HepG2 (cell line): Measurements from ENCODE around the gene CCDC83. TPM values are rescaled to one million over a fixed set of nuclear protein-coding genes. Genes with fewer than 3 reads are reported as not detected.

ENCODE experiments used
- ATAC-seq: fragments of 200-7000 bp; cut with Tn5 transposase; 3 replicates; pipeline ENCODE4 v1.9.1; 2020; ENCODE audit warnings: mild to moderate bottlenecking, moderate library complexity
- BruUV-seq: library from RNA; stranded (reverse); fragments of 400-500 nt; replicated peaks from 2 replicates; lab custom pipeline; 2021; lab: Mats Ljungman, UMichigan
- CTCF ChIA-PET: fragments of 300-600 bp; formaldehyde crosslinking; extraction: SDS; loops from one replicate; lab custom pipeline; 2021; ENCODE audit warnings: low total read pairs, inconsistent platforms, low intra/inter-chr PET ratio; lab: Yijun Ruan, JAX
- POLR2A ChIA-PET: fragments of 350-600 bp; sonication (Branson Sonifier 250); formaldehyde crosslinking; loops from one replicate; lab custom pipeline; 2020; ENCODE audit warnings: antibody characterized with exemption, inconsistent platforms; lab: Yijun Ruan, JAX
- DNase-seq: peaks from one replicate; pipeline ENCODE4 v3.0.0-alpha.2; 2015; ENCODE audit warnings: low spot score
- FAIRE-seq: peaks from 3 replicates; lab custom pipeline; 2011; peaks lifted over from hg19 to GRCh38; lab: Jason Lieb, UNC
- H2AFZ ChIP-seq: one replicate; pipeline ENCODE4 v1.6.1; 2011; ENCODE audit warnings: low read length, inconsistent platforms
- H3K27ac ChIP-seq: fragments of 300-600 bp; 3 replicates; pipeline ENCODE4 v1.8.0; 2011; ENCODE audit warnings: mixed run types, mild to moderate bottlenecking, mixed read lengths, low read length, inconsistent platforms; ENCODE audit not compliant: insufficient read depth; ENCODE audit errors: extremely low read length
- H3K27me3 ChIP-seq, 2 experiments: fragments of 200-600 bp in 1 of 2; 2 replicates in 1 of 2; 3 replicates in 1 of 2; pipeline versions ENCODE4 v1.6.0 to v1.8.0; 2011; ENCODE audit warnings: low read length in 2 of 2, mild to moderate bottlenecking in 2 of 2, moderate library complexity in 2 of 2, inconsistent platforms in 1 of 2; ENCODE audit not compliant: insufficient read depth in 2 of 2, control insufficient read depth in 1 of 2
- H3K36me3 ChIP-seq, 2 experiments: fragments of 200-600 bp in 1 of 2; replicated peaks in 1 of 2; 2 replicates in 1 of 2; 3 replicates in 1 of 2; pipeline versions ENCODE4 v1.5.1 to v1.8.0; 2011; ENCODE audit warnings: low read length in 2 of 2, inconsistent platforms in 1 of 2; ENCODE audit not compliant: insufficient read depth in 2 of 2, control insufficient read depth in 1 of 2
- H3K4me1 ChIP-seq: 2 replicates; pipeline ENCODE4 v1.5.1; 2012; ENCODE audit warnings: low read length, inconsistent platforms; ENCODE audit not compliant: insufficient read depth
- H3K4me2 ChIP-seq: 2 replicates; pipeline ENCODE4 v1.6.0; 2011; ENCODE audit warnings: low read depth, low read length, inconsistent platforms
- H3K4me3 ChIP-seq, 3 experiments: fragments of 200-600 bp in 1 of 3; sonication (generic), shearing (Covaris generic) in 1 of 3; replicated peaks in 1 of 3; 2 replicates each; pipeline ENCODE4 v1.5.1; 2011 to 2016; ENCODE audit warnings: low read length in 3 of 3, inconsistent platforms in 2 of 3, low read depth in 2 of 3, mild to moderate bottlenecking in 2 of 3, control low read depth in 1 of 3, mixed read lengths in 1 of 3; ENCODE audit not compliant: insufficient read depth in 1 of 3
- H3K79me2 ChIP-seq: one replicate; pipeline ENCODE4 v1.6.1; 2011; ENCODE audit warnings: low read length, inconsistent platforms; ENCODE audit not compliant: insufficient read depth
- H3K9ac ChIP-seq: 2 replicates; pipeline ENCODE4 v1.6.0; 2011; ENCODE audit warnings: mild to moderate bottlenecking, low read depth, low read length, inconsistent platforms; ENCODE audit not compliant: insufficient read depth
- H3K9me3 ChIP-seq: 2 replicates; pipeline ENCODE4 v1.5.1; 2012; ENCODE audit warnings: mild to moderate bottlenecking, low read length
- H4K20me1 ChIP-seq: 2 replicates; pipeline ENCODE4 v1.6.0; 2011; ENCODE audit warnings: inconsistent platforms, mild to moderate bottlenecking, low read length, moderate library complexity; ENCODE audit not compliant: insufficient read depth
- AGO2 ChIP-seq: fragments of 200-400 bp; formaldehyde crosslinking; optimal IDR thresholded peaks from 2 replicates; pipeline ENCODE3; 2017; ENCODE audit warnings: mild to moderate bottlenecking, low read depth, low read length, moderate library complexity
- CBX1 ChIP-seq: IDR thresholded peaks from one replicate; pipeline ENCODE4 v1.6.1; 2016; ENCODE audit warnings: antibody characterized with exemption, low read depth
- CENPT ChIP-seq: sonication (generic); formaldehyde crosslinking; IDR thresholded peaks from 2 replicates; pipeline ENCODE4 v1.8.0; 2022; ENCODE audit warnings: low read depth, mild to moderate bottlenecking, moderate library complexity, missing genetic modification reagents
- ETV6 ChIP-seq: sonication (generic); formaldehyde crosslinking; conservative IDR thresholded peaks from 2 replicates; pipeline ENCODE4 v1.4.0; 2020; ENCODE audit warnings: missing genetic modification reagents
- FOXO4 ChIP-seq: sonication (generic); formaldehyde crosslinking; conservative IDR thresholded peaks from 2 replicates; pipeline ENCODE4 v1.8.1; 2023; ENCODE audit warnings: missing genetic modification reagents
- GFI1 ChIP-seq: sonication (generic); formaldehyde crosslinking; IDR thresholded peaks from 2 replicates; pipeline ENCODE4 v1.5.0; 2020; ENCODE audit warnings: missing genetic modification reagents, mild to moderate bottlenecking, borderline replicate concordance
- GLMP ChIP-seq: sonication (generic); formaldehyde crosslinking; IDR thresholded peaks from 2 replicates; pipeline ENCODE4 v1.9.0; 2021; ENCODE audit warnings: missing genetic modification reagents, mild to moderate bottlenecking, borderline replicate concordance
- HNRNPLL ChIP-seq: fragments of 200-400 bp; formaldehyde crosslinking; IDR thresholded peaks from 2 replicates; pipeline ENCODE4 v1.6.1; 2017; ENCODE audit warnings: mild to moderate bottlenecking, low read depth, low read length; ENCODE audit not compliant: poor library complexity, severe bottlenecking
- KDM5A ChIP-seq: fragments of 200-600 bp; sonication (generic); IDR thresholded peaks from 2 replicates; pipeline ENCODE4 v1.7.0; 2018; ENCODE audit warnings: antibody characterized with exemption, mild to moderate bottlenecking, low read length, borderline replicate concordance
- MAFF ChIP-seq: IDR thresholded peaks from 2 replicates; pipeline ENCODE4 v1.6.1; 2011; ENCODE audit warnings: low read depth, low read length, improper control_type of control experiment
- MEIS1 ChIP-seq: sonication (generic); formaldehyde crosslinking; IDR thresholded peaks from 2 replicates; pipeline ENCODE4 v1.9.0; 2021; ENCODE audit warnings: mild to moderate bottlenecking, missing genetic modification reagents, moderate library complexity, borderline replicate concordance
- SCMH1 ChIP-seq: sonication (generic); formaldehyde crosslinking; IDR thresholded peaks from 2 replicates; pipeline ENCODE4 v1.9.0; 2021; ENCODE audit warnings: missing genetic modification reagents, mild to moderate bottlenecking, borderline replicate concordance
- TAF15 ChIP-seq: fragments of 200-400 bp; formaldehyde crosslinking; IDR thresholded peaks from one replicate; pipeline ENCODE4 v1.6.1; 2018; ENCODE audit warnings: mild to moderate bottlenecking, low read depth, low read length; ENCODE audit not compliant: poor library complexity, severe bottlenecking
- ZFP62 ChIP-seq: sonication (generic); formaldehyde crosslinking; IDR thresholded peaks from 2 replicates; pipeline ENCODE4 v1.4.0; 2020; ENCODE audit warnings: missing genetic modification reagents
- ZNF138 ChIP-seq: sonication (generic); formaldehyde crosslinking; IDR thresholded peaks from 2 replicates; pipeline ENCODE4 v1.5.0; 2020; ENCODE audit warnings: mild to moderate bottlenecking, low read depth, missing genetic modification reagents
- ZNF317 ChIP-seq: sonication (generic); formaldehyde crosslinking; IDR thresholded peaks from 2 replicates; pipeline ENCODE4 v1.5.0; 2020; ENCODE audit warnings: mild to moderate bottlenecking, missing genetic modification reagents
- ZNF329 ChIP-seq: sonication (generic); formaldehyde crosslinking; IDR thresholded peaks from 2 replicates; pipeline ENCODE4 v1.9.0; 2021; ENCODE audit warnings: low read depth, mild to moderate bottlenecking, missing genetic modification reagents
- ZNF460 ChIP-seq: sonication (generic); formaldehyde crosslinking; IDR thresholded peaks from 2 replicates; pipeline ENCODE4 v1.5.1; 2020; ENCODE audit warnings: missing genetic modification reagents, mild to moderate bottlenecking, borderline replicate concordance
- ZNF780A ChIP-seq: sonication (generic); formaldehyde crosslinking; IDR thresholded peaks from 2 replicates; pipeline ENCODE4 v1.8.0; 2022; ENCODE audit warnings: mild to moderate bottlenecking, missing genetic modification reagents, moderate library complexity
- WGBS: methylation state at CpG from one replicate; pipeline ENCODE4 v1.1.6; 2017; ENCODE audit warnings: low lambda C conversion rate; 5-methylcytosine and 5-hydroxymethylcytosine counted together
- in situ Hi-C: cut with HindIII; loops from 2 replicates; pipeline ENCODE4 v1.10.0; 2017; ENCODE audit warnings: low pct_unique_long_range_greater_than_20kb; ENCODE audit not compliant: extremely low pct_ligation_motif_present
- intact Hi-C: fragments of 100-400 bp; cut with micrococcal nuclease; formaldehyde crosslinking; loops from one replicate; pipeline ENCODE4 v1.10.0; 2022; ENCODE audit not compliant: unreplicated experiment
- polyA plus RNA-seq, 8 experiments: library from polyadenylated mRNA; depleted of rRNA in 3 of 8; stranded (reverse) in 7 of 8; unstranded in 1 of 8; fragments of >200 nt; fragmentation: Illumina TruSeq in 4 of 8; extraction: Trizol in 4 of 8; gene quantifications; 2 replicates each; pipeline versions ENCODE4 v1.2.1 to v1.2.3, GENCODE V29; 2011 to 2016; ENCODE audit warnings: low read depth in 4 of 8, missing spikeins in 1 of 8, mixed read lengths in 1 of 8; ENCODE audit not compliant: insufficient read depth in 1 of 8
- total RNA-seq, 5 experiments: library from RNA; depleted of rRNA; stranded (reverse); fragments of >200 nt; fragmentation: Illumina TruSeq; extraction: Trizol; gene quantifications; 2 replicates each; pipeline ENCODE4 v1.2.3, GENCODE V29; 2016; ENCODE audit warnings: low read depth in 1 of 5

Gene CCDC83
- total and polyA plus RNA-seq, 2 of the 13 experiments (the other 11 are each of a cell fraction or from before 2014, with no cell fraction given) = not detected

GRCh38 chr11:85949798-85950197, 94.6 kb downstream of the CCDC83 start (continued):
- TF ChIP-seq HNRNPLL (no peak), TAF15 (no peak), ZNF138 (no peak), CBX1 (no peak), MEIS1 (CRISPR knock-in tag) (no peak), ZNF317 (CRISPR knock-in tag) (no peak), GLMP (CRISPR knock-in tag) (no peak), MAFF (peak; percentile 50; the same call in 1 of the 2 replicates), ZFP62 (CRISPR knock-in tag) (no peak)

GRCh38 chr11:85950317-85951048, 95.3 kb downstream of the CCDC83 start:
- WGBS = 92% methylated on average over 8 of the region's 8 CpGs
- ChIA-PET POLR2A (no interaction called here), CTCF (no interaction called here)
- no peak overlapping the region for H3K4me2 ChIP-seq
- no peaks in the 10 kb centered on the region for H3K79me2 ChIP-seq
- H2AFZ ChIP-seq = no peak overlapping the region
- BruUV-seq = no TSS peak
- H3K27ac ChIP-seq = no peak overlapping the region
- TF ChIP-seq ZNF460 (CRISPR knock-in tag) = 0 out of 2 replicates have a peak, but pooled peaks have one; percentile 31
- 0 out of 2 replicates have a peak, but pooled peaks have one; percentile 69 for TF ChIP-seq FOXO4
- TF ChIP-seq ZNF780A = no peak
- TF ChIP-seq GFI1 (CRISPR knock-in tag) = no peak
- TF ChIP-seq KDM5A = no peak
- TF ChIP-seq AGO2 = peak; percentile 26
- no peak for TF ChIP-seq ZNF329 (CRISPR knock-in tag)
- no peak for TF ChIP-seq SCMH1 (CRISPR knock-in tag)
- TF ChIP-seq ETV6 (CRISPR knock-in tag) = no peak
- TF ChIP-seq CENPT (CRISPR knock-in tag) = no peak
- H3K9ac ChIP-seq = no peak overlapping the region
- no peaks in the 10 kb centered on the region for H3K36me3 ChIP-seq
- FAIRE-seq (no peak), ATAC-seq (peak; percentile 8), DNase-seq (no peak)
- peaks cover 60% of the 10 kb centered on the region for H3K4me1 ChIP-seq
- H3K27me3 ChIP-seq = no peaks in the 10 kb centered on the region
- no peak overlapping the region for H3K4me3 ChIP-seq
- in situ Hi-C loops (no loop called here), intact Hi-C loops (no loop called here)
- no peaks in the 10 kb centered on the region for H4K20me1 ChIP-seq
- no peaks in the 10 kb centered on the region for H3K9me3 ChIP-seq
